Measurements from ENCODE around the gene SIM1. TPM values are rescaled to one million over a fixed set of nuclear protein-coding genes. Genes with fewer than 3 reads are reported as not detected.

The SIM1 gene
- total RNA-seq, 1 donor from 2014 or later = not detected

DNA sequence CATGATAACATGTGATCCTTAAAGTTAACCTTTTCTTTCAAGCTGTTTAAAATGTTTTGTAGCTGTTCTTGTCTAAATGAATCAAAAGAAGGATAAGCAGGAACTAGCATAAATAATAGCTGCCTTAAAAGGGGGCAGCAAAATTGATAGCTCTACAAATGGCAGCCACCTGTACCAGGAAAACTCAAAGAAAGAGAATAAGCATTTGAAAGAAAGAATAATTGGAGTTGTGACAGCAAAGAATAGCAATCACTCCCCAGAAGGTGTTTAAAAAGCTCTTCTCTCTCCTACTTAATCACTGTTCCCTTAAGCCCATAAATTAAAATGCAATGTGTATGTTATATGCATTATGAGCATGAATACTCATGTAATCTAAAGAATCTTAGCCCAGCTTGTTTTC lies 114.6 kb downstream of the SIM1 start:
- intact Hi-C loops (cut with micrococcal nuclease) = no loop called here
- H3K4me3 ChIP-seq = no peak overlapping the region
- TF ChIP-seq, protein P1, sequence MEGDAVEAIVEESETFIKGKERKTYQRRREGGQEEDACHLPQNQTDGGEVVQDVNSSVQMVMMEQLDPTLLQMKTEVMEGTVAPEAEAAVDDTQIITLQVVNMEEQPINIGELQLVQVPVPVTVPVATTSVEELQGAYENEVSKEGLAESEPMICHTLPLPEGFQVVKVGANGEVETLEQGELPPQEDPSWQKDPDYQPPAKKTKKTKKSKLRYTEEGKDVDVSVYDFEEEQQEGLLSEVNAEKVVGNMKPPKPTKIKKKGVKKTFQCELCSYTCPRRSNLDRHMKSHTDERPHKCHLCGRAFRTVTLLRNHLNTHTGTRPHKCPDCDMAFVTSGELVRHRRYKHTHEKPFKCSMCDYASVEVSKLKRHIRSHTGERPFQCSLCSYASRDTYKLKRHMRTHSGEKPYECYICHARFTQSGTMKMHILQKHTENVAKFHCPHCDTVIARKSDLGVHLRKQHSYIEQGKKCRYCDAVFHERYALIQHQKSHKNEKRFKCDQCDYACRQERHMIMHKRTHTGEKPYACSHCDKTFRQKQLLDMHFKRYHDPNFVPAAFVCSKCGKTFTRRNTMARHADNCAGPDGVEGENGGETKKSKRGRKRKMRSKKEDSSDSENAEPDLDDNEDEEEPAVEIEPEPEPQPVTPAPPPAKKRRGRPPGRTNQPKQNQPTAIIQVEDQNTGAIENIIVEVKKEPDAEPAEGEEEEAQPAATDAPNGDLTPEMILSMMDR (IDR thresholded peaks at IDR 0.05; ENCODE audit: borderline replicate concordance) = no peak
- H3K27ac ChIP-seq (replicated peaks) = no peak overlapping the region
- no peaks in the 10 kb centered on the region for H3K36me3 ChIP-seq
- no peaks in the 10 kb centered on the region for H3K4me1 ChIP-seq
- H3K9me3 ChIP-seq (replicated peaks) = no peaks in the 10 kb centered on the region
- no peak for DNase-seq
- H3K27me3 ChIP-seq (ENCODE audit: low read depth) = no peaks in the 10 kb centered on the region

GRCh38 chr6:100349366-100349765 lies 115.4 kb downstream of the SIM1 start:
- Histone ChIP-seq H3K27me3 (ENCODE audit: low read depth) (no peaks in the 10 kb centered on the region), H3K9me3 (replicated peaks) (no peaks in the 10 kb centered on the region), H3K36me3 (no peaks in the 10 kb centered on the region), H3K4me1 (no peaks in the 10 kb centered on the region), H3K27ac (replicated peaks) (no peak overlapping the region), H3K4me3 (no peak overlapping the region)
- no peak for DNase-seq
- intact Hi-C loops (cut with micrococcal nuclease) = no loop called here
- TF ChIP-seq, protein P1 (IDR thresholded peaks at IDR 0.05; ENCODE audit: borderline replicate concordance) = no peak

DNA sequence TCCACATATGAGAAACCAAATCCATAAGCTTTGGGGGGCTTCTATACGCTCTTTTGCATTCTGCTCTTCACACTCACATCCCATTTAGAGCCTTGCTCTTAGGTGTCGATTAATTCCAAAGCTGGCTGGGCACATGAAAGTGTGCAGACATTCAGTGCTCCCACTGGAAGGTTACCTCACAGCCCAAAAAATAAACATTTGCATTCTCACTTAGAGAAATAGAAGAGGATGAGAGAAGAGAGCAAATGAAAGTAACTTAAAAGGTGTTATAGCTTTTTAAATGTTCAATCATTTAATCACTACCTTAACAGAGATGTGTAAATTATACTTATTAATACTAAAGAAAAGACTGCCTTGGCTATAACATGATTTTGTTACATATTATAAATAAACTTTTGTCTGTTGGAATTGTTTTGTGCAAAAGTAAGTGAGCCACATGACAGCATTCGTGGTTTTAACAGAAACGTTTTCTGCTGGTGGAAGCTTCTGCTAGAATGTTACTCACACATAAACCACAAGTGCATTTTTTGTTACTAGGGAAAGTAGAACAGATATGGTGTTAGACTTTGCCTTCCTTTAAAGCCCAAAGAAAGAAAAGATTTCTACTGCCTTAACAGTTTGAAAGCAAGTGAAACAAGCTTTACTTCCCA lies 116.7 kb downstream of the SIM1 start:
- TF ChIP-seq, protein P1 (IDR thresholded peaks at IDR 0.05; ENCODE audit: borderline replicate concordance) = no peak
- intact Hi-C loops (cut with micrococcal nuclease) = no loop called here
- H3K9me3 ChIP-seq (replicated peaks) = no peaks in the 10 kb centered on the region
- no peak overlapping the region for H3K27ac ChIP-seq (replicated peaks)
- no peaks in the 10 kb centered on the region for H3K36me3 ChIP-seq
- H3K4me1 ChIP-seq = no peaks in the 10 kb centered on the region
- no peaks in the 10 kb centered on the region for H3K27me3 ChIP-seq (ENCODE audit: low read depth)
- H3K4me3 ChIP-seq = no peak overlapping the region
- no peak for DNase-seq

DNA sequence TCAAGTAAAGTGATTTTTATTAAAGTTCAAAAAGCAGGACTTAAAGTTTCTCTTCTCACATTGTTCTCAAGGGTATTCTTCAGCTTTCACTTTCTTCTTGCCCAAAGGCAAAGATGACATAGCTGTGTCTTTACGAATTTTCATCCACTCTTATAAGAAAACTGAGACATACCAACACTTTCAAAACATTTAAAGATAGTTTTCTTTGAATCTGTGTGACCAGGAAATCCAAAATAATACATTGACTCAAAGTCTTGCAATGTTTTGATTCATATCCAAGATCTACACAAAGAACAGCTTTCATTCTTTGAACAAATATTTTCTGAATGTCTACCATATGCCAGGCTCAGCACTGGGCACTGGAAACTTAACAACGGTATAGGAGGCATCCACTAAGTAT lies 117.9 kb downstream of the SIM1 start:
- Histone ChIP-seq H3K36me3 (no peaks in the 10 kb centered on the region), H3K4me3 (no peak overlapping the region), H3K4me1 (no peaks in the 10 kb centered on the region), H3K27me3 (ENCODE audit: low read depth) (no peaks in the 10 kb centered on the region), H3K9me3 (replicated peaks) (no peaks in the 10 kb centered on the region), H3K27ac (replicated peaks) (no peak overlapping the region)
- intact Hi-C loops (cut with micrococcal nuclease) = no loop called here
- TF ChIP-seq, protein P1 (IDR thresholded peaks at IDR 0.05; ENCODE audit: borderline replicate concordance) = no peak
- no peak for DNase-seq

DNA sequence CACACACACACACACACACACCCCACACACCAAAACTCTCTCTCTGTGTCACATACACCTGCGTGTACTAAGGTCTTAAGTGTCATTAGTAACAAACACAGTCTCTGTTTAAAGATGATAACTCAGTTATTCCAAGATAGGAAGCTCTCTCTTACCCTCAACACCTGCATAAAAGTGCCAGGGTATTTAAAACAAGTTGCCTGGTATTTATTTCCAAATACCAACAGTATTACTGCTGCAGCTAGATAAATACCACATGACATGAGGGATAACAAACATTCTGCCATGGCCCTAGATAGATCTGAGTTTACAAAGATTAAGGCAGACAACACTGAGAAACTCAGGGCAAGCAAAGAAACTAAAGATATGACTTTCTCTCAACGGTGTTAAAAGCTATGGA lies 118.5 kb downstream of the SIM1 start:
- no peaks in the 10 kb centered on the region for H3K4me1 ChIP-seq
- H3K27me3 ChIP-seq (ENCODE audit: low read depth) = no peaks in the 10 kb centered on the region
- no peak for DNase-seq
- no peaks in the 10 kb centered on the region for H3K9me3 ChIP-seq (replicated peaks)
- intact Hi-C loops (cut with micrococcal nuclease) = no loop called here
- no peaks in the 10 kb centered on the region for H3K36me3 ChIP-seq
- TF ChIP-seq, protein P1 (IDR thresholded peaks at IDR 0.05; ENCODE audit: borderline replicate concordance) = no peak
- H3K4me3 ChIP-seq = no peak overlapping the region
- H3K27ac ChIP-seq (replicated peaks) = no peak overlapping the region
